Breast epithelium (tissue), 4 donors: Measurements from ENCODE around the gene C1orf50. TPM values are rescaled to one million over a fixed set of nuclear protein-coding genes. Genes with fewer than 3 reads are reported as not detected.

ENCODE experiments used
- DNase-seq, 2 donors: peaks; one replicate each; pipeline ENCODE4 v3.0.0-alpha.2; 2019; ENCODE audit warnings: low spot score in 2 of 2
- H3K27ac ChIP-seq, 2 donors: fragments of 200-600 bp; sonication (generic) in 1 of 2; one replicate each; pipeline ENCODE4 v1.5.1; 2016 to 2019; ENCODE audit warnings: mild to moderate bottlenecking in 1 of 2
- H3K27me3 ChIP-seq, 2 donors: fragments of 200-600 bp; sonication (generic) in 1 of 2; one replicate each; pipeline versions ENCODE4 v1.5.1 to v1.6.0; 2017 to 2019; ENCODE audit warnings: control low read depth in 1 of 2, mild to moderate bottlenecking in 1 of 2
- H3K36me3 ChIP-seq: fragments of 200-600 bp; one replicate; pipeline ENCODE4 v1.5.1; 2019
- H3K4me1 ChIP-seq, 2 donors: fragments of 200-600 bp; sonication (generic); one replicate each; pipeline ENCODE4 v1.5.1; 2016 to 2019; ENCODE audit warnings: control low read depth in 1 of 2
- H3K4me3 ChIP-seq, 3 donors: fragments of 200-600 bp; sonication (generic); 1 replicate in 2 of 3; 2 replicates in 1 of 3; pipeline ENCODE4 v1.5.1; 2016 to 2019; ENCODE audit warnings: mild to moderate bottlenecking in 3 of 3, moderate library complexity in 2 of 3
- H3K9me3 ChIP-seq, 2 donors: fragments of 200-600 bp; sonication (generic) in 1 of 2; one replicate each; pipeline ENCODE4 v1.5.1; 2016 to 2019; ENCODE audit warnings: control low read depth in 1 of 2
- CTCF ChIP-seq, 3 donors: fragments of 450-650 bp; IDR thresholded peaks; one replicate each; pipeline ENCODE4 v1.5.1; 2016 to 2017; ENCODE audit warnings: antibody characterized with exemption in 3 of 3, mild to moderate bottlenecking in 3 of 3, moderate library complexity in 3 of 3
- POLR2A ChIP-seq: fragments of 450-650 bp; IDR thresholded peaks from one replicate; pipeline ENCODE4 v1.6.1; 2016; ENCODE audit warnings: antibody characterized with exemption, mild to moderate bottlenecking, moderate library complexity
- POLR2AphosphoS5 ChIP-seq, 3 donors: sonication (generic); formaldehyde crosslinking; IDR thresholded peaks; one replicate each; pipeline ENCODE4 v1.6.1; 2017; ENCODE audit warnings: antibody characterized with exemption in 3 of 3
- intact Hi-C: fragments of 100-400 bp; cut with DNase I; formaldehyde crosslinking; loops from one replicate; pipeline ENCODE4 v1.15.1; 2023; ENCODE audit warnings: low total_unique reads
- total RNA-seq, 3 donors: library from RNA; depleted of rRNA; stranded (reverse); fragments of >200 nt; gene quantifications; one replicate each; pipeline ENCODE4 v1.1.0, GENCODE V29; 2016

Gene C1orf50
- total RNA-seq, 3 donors from 2014 or later = 5.2 to 10.8 (median 6.7) TPM

DNA sequence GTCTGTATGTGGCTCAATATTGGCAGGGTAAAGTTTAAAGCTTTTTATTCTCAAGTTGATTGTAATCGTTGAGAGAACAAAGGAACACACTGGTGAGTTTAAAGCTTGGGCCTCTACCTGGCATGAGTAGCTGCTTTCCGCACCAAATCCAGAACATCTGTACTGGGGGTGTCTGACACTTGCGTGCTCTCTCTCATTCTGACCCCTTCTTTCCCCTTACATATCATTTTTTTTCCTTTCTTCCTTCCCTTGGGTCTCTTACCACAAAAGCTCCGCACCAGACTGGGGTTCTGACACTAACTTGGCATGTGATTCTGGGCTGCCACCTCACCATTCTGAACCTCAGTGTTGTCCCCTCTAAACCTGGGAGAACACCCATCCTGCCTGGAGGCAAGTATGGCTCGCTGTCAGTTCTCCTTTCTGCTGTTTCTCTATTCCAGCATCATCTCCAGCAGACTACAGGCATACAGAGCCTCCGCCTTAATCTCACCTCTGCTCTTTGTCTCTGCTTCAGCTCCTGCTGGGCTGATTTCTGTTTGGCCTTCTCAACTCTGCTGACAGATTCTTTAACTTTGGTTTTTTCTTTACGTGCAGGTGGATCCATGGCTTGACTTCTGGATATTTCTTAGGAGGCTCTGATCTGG lies 49.0 kb downstream of the C1orf50 start:
- peak overlapping the region; percentile 92 to 98 for H3K27ac ChIP-seq
- H3K9me3 ChIP-seq = no peaks in the 10 kb centered on the region
- H3K4me1 ChIP-seq = peaks cover 0 to 7% of the 10 kb centered on the region in 2 donors
- DNase-seq = no peak
- H3K27me3 ChIP-seq = no peaks in the 10 kb centered on the region
- H3K36me3 ChIP-seq = no peaks in the 10 kb centered on the region
- intact Hi-C loops = no loop called here
- peak overlapping the region; percentile 68 to 73 (median 69) for H3K4me3 ChIP-seq
- no peak for TF ChIP-seq CTCF (IDR thresholded peaks at IDR 0.05)
- TF ChIP-seq POLR2A = no peak
- TF ChIP-seq POLR2AphosphoS5 (IDR thresholded peaks at IDR 0.05) = no peak

DNA sequence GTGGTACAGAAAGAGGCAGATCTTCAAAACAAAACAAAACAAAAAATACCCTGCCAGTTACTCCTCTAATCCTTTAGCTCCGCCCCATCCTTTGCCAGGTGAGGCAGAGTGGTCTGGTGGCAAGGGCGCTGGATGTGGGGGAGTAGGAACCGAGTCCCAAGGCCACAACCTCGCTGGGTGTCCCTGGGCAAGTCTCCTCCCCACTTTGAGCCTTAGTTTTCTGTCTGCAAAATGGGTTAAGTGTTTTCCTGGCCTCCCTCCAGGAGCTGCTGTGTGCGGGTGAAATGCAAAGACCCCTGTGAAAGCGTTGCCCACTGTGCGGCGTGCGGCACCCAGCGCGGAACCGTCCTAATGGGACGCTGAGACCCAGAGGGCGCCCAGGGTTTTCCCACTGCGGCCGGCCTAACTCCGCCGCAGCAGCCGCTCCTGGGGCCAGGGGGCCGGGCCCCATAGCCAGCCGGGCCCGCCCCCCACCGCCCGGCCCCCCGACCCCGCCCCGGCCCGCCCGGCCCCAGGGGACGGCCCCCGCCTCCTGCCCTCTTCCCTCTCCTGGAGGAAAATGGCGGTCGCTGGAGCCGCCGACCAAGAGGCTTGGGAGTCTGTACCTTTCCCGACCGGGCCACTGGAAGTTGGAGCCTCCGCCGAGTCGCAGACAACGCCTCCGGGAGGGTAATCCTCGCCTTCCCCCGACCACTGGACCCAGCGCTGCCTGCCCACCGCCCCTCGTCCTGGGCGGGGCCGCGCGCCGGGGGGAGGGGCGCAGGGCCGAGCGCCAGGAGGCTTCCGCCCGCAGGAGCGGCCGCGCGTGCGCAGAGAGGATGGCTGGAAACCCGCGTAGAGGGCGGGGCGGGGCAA lies 49.8 kb downstream of the C1orf50 start, which contains the start of the genes ERMAP and SVBP:
Gene ERMAP, plus strand, starts transcription at position 538 of the 855 bp plus-strand sequence. CDS start 13,327 bp downstream, outside the sequence.
Gene SVBP, minus strand, starts transcription at position 813 of the 855 bp plus-strand sequence. CDS start 853 bp downstream, outside the sequence.
- peak; percentile 81 to 92 for DNase-seq
- intact Hi-C loops = no loop called here
- no peaks in the 10 kb centered on the region for H3K36me3 ChIP-seq
- peak within 1 kb of the TSS; percentile 92 to 98 for H3K27ac ChIP-seq
- peak within 1 kb of the TSS; percentile 68 to 73 (median 69) for H3K4me3 ChIP-seq
- no peaks in the 10 kb centered on the region for H3K9me3 ChIP-seq
- TF ChIP-seq POLR2A = no peak
- TF ChIP-seq POLR2AphosphoS5 (IDR thresholded peaks at IDR 0.05) = peak; percentile 65 to 69 (median 69)
- no peak for TF ChIP-seq CTCF (IDR thresholded peaks at IDR 0.05)
- no peaks in the 10 kb centered on the region for H3K27me3 ChIP-seq
- H3K4me1 ChIP-seq = peaks cover 0 to 7% of the 10 kb centered on the region in 2 donors

- Histone ChIP-seq H3K4me3 (peak overlapping the region; percentile 68 to 73 (median 69)), H3K27me3 (no peaks in the 10 kb centered on the region), H3K9me3 (no peaks in the 10 kb centered on the region), H3K27ac (peak overlapping the region; percentile 92 to 98), H3K4me1 (peaks cover 0 to 7% of the 10 kb centered on the region in 2 donors), H3K36me3 (no peaks in the 10 kb centered on the region)
- DNase-seq = no peak
- intact Hi-C loops = no loop called here
- no peak for TF ChIP-seq POLR2AphosphoS5 (IDR thresholded peaks at IDR 0.05)
- TF ChIP-seq CTCF (IDR thresholded peaks at IDR 0.05) = no peak
- no peak for TF ChIP-seq POLR2A
These were observed 50.4 kb downstream of the C1orf50 start for GRCh38 chr1:42817440-42817767.

DNA sequence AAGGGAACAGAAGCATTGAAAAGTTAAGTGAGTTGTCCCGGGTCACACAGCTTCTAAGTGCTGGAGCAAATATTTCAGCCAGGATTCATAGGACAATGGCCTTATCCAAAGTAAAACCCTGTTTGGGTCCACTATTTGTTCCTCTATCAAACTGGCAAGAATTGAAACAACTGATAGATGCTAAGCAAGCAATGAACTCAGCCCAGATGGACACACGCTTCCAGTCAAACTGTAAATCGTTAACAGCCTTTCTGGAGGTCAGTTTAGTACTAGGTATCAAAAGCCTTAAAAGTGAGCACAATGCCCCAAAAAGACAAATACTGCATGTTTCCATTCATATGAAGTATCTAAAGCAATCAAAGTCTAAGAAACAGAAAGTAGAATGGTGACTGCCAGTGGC lies 50.9 kb downstream of the C1orf50 start:
- no peak for TF ChIP-seq POLR2AphosphoS5 (IDR thresholded peaks at IDR 0.05)
- TF ChIP-seq POLR2A = no peak
- no peak for TF ChIP-seq CTCF (IDR thresholded peaks at IDR 0.05)
- intact Hi-C loops = no loop called here
- no peaks in the 10 kb centered on the region for H3K9me3 ChIP-seq
- H3K27me3 ChIP-seq = no peaks in the 10 kb centered on the region
- DNase-seq = no peak
- peak overlapping the region in 1 of 3 donors; percentile 68 for H3K4me3 ChIP-seq
- no peak overlapping the region for H3K27ac ChIP-seq
- H3K36me3 ChIP-seq = no peaks in the 10 kb centered on the region
- peaks cover 0 to 7% of the 10 kb centered on the region in 2 donors for H3K4me1 ChIP-seq

- TF ChIP-seq POLR2AphosphoS5 (IDR thresholded peaks at IDR 0.05) = no peak
- H3K4me3 ChIP-seq = no peak overlapping the region
- H3K27ac ChIP-seq = no peak overlapping the region
- H3K36me3 ChIP-seq = no peaks in the 10 kb centered on the region
- H3K4me1 ChIP-seq = peaks cover 0 to 6% of the 10 kb centered on the region in 2 donors
- DNase-seq = no peak
- intact Hi-C loops = no loop called here
- H3K9me3 ChIP-seq = no peaks in the 10 kb centered on the region
- no peaks in the 10 kb centered on the region for H3K27me3 ChIP-seq
These were observed 53.8 kb downstream of the C1orf50 start for GRCh38 chr1:42820813-42821212.
